GM12864 (cell line): ENCODE measurements around the gene TRIM33.
"Not testable (repeated sequence)": the region's sequence is repeated elsewhere in the genome, so short reads cannot be mapped to it uniquely, and the experiment has no call there.

Experiments
- DNase-seq: peaks from one replicate; pipeline ENCODE4 v3.0.0-alpha.2; 2011; ENCODE audit warnings: low read depth
- H3K4me3 ChIP-seq: 2 replicates; pipeline ENCODE4 v1.5.1; 2011; ENCODE audit warnings: mild to moderate bottlenecking, low read depth, low read length, control low read depth
- TF ChIP-seq, protein P1 (sequence below): IDR thresholded peaks from 2 replicates; pipeline ENCODE4 v1.5.1; 2011; ENCODE audit warnings: low read depth, mild to moderate bottlenecking, moderate library complexity, low read length, control low read depth, inconsistent platforms; ENCODE audit errors: missing control alignments

TRIM33 gene

DNA sequence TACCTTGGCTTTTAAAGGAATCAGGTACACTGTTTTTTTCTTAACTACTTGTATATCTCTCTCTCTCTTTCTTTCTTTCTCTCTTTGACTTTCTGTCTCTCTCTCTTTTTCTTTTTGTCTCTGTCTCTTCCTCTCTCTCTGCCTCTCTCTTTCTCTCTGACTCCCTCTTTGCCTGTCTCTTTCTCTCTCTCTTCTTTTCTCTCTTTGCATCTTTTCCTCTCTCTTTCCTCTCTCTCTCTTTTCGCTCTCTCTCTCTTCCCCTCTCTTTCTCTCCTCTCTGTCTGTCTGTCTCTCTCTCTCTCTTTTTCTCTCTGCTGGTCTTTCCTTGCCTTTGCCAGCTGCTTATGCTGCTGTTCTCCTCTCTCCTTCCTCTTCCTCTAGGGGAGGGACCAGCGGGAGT is 143.2 kb downstream of the TRIM33 start:
- DNase-seq, result no peak
- TF ChIP-seq, protein P1, sequence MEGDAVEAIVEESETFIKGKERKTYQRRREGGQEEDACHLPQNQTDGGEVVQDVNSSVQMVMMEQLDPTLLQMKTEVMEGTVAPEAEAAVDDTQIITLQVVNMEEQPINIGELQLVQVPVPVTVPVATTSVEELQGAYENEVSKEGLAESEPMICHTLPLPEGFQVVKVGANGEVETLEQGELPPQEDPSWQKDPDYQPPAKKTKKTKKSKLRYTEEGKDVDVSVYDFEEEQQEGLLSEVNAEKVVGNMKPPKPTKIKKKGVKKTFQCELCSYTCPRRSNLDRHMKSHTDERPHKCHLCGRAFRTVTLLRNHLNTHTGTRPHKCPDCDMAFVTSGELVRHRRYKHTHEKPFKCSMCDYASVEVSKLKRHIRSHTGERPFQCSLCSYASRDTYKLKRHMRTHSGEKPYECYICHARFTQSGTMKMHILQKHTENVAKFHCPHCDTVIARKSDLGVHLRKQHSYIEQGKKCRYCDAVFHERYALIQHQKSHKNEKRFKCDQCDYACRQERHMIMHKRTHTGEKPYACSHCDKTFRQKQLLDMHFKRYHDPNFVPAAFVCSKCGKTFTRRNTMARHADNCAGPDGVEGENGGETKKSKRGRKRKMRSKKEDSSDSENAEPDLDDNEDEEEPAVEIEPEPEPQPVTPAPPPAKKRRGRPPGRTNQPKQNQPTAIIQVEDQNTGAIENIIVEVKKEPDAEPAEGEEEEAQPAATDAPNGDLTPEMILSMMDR, result no peak
- H3K4me3 ChIP-seq, result no peak overlapping the region

DNA sequence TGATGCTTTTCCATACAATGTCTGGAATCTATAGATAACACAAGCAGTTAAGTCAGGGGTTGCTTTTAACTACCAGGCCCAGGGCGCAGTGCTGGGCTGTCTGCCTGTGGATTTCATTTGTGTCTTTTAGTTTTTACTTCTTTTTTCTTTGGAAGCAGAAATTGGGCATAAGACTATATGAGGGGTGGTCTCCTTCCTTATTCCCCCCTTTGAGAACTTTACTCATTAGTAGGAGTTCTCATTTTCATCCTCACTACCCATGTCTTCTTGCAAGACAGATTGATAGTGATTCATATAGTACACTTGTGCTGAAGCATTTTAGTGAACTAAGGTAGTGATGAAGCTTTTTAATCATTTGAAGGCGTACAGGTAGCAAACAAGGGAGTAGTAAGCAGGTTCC is 147.8 kb downstream of the TRIM33 start:
- not testable (repeated sequence) for H3K4me3 ChIP-seq, DNase-seq

DNA sequence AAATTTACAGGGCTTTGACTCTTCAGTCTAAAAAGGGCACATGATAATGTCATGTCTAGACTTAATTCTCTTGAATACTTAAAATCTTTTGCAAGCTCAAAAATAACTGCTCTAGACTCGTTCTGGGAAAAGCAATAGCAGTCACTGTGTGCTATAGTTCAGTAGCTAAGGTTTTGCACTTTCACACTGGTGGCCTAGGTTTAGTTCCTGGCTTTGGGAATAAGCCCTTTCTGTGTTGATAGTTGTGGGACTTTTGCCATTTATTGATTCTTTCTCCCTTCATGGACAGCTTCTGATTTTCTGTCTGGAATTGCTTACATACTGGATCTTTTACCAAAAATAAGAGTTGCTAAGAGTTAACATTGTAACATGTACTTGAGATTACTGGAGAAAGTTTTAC is 151.2 kb downstream of the TRIM33 start:
- no peak for DNase-seq
- no peak overlapping the region for H3K4me3 ChIP-seq
- TF ChIP-seq, protein P1, result no peak

DNA sequence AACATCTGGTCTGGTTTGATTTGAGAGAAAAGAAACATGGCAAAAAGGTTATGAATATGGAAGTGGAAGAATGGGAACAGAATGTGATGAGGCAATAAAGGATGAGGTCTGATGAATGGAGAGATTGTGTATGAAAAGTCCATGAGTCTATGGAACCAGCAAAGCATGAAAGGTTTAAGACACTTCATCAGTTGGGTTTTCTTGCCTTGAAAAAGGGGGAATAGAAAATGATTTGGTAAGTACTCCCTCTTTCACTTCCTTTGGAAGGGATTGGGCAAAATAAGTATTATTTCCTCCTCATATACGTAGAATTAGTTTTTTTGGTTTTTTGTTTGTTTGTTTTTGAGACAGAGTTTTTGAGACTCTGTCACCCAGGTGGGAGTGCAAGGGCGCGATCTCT is 155.8 kb downstream of the TRIM33 start:
- H3K4me3 ChIP-seq, result no peak overlapping the region
- no peak for DNase-seq
- TF ChIP-seq, protein P1, result no peak

DNA sequence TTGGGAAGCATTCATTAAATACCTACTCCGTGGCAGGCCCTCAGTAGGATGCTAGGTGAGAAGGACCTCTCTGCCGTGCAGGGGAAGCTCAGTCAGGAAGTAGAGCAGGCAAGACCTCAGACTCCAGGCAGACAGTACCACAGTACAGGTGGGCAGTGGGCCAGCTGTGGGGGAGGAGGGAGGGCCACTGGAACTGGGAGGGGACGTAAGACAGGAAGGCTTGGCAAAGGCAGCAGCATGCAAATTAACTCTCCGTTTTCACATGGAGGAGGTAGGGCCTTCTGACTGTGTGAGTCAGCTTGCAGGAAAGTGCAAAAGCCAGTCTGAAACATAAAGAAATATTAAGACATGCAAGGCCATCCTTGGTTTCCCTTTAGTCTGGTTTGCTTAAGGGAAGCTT is 157.7 kb downstream of the TRIM33 start:
- no peak overlapping the region for H3K4me3 ChIP-seq
- TF ChIP-seq, protein P1, result no peak
- DNase-seq, result peak; percentile 10

DNA sequence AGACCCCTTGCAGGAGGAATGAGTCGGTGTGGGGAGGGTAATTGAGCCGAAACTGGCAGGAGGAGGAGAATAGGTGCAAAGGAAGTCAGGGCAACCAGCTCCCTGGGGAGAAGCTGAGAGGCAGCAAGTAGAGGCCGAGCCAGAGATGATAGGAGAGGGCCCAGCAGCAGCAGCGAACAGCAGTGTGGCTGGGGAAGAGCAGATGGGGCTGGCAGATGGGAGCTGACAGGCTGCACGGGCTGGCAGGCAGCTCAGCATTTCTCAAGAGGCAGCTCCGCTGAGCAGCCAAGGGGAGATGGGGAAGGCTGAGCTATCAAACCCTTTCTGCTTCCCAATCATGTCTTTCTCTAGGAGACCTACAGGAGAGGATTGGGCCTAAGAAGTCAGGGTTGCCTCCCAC is 158.2 kb downstream of the TRIM33 start:
- TF ChIP-seq, protein P1, result no peak
- H3K4me3 ChIP-seq, result no peak overlapping the region
- DNase-seq, result no peak

DNA sequence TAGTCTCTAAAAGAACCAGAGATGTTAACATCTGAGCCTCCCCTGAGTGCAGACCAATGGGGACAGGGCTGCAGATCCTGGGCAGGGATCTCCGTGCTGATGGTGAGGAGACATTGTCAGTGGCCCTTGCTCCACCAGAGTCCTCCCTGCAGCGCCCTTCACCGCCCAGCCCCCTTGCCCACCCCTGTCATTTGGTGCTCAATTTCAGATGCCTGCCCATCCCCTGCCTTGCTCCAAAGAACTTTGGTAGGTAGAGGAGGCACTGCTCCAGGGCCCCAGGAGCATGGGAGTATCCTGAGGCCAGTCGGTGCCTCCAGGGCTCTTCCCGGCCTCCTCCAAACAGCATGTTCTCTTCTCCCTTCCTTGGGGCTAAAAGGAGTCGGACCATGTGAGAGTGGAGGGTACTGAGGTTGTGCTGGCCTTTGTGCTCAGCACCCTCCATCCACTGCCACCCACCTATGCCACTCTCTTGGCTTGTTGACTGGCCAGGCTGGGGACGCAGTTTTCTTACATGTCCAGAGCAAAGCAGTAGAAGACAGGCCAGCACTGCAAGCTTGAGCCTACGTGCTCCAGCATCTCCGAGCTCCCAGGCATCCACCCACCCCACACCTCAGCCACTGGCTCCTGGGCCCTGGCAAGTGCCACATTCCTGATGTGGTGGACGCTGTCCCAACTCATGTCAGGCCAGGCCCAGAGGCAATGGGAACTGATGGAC is 160.1 kb downstream of the TRIM33 start:
- no peak overlapping the region for H3K4me3 ChIP-seq
- TF ChIP-seq, protein P1, result no peak
- no peak for DNase-seq
